Endothelial cell of umbilical vein (primary cell): ENCODE measurements around the gene PPME1. TPM values are rescaled to one million over a fixed set of nuclear protein-coding genes. Genes with fewer than 3 reads are reported as not detected.

Experiments
- BruUV-seq: library from RNA; stranded (reverse); fragments of 400-500 nt; replicated peaks from 2 replicates; lab custom pipeline; 2021; lab: Mats Ljungman, UMichigan
- CTCF ChIA-PET: fragments of 300-600, 350-600 bp; sonication (Branson Sonifier 250); formaldehyde crosslinking; loops from one replicate; lab custom pipeline; 2021; ENCODE audit warnings: antibody characterized with exemption, inconsistent platforms; lab: Charles Lee
- POLR2A ChIA-PET: fragments of 300-600, 350-600 bp; sonication (Branson Sonifier 250); formaldehyde crosslinking; loops from one replicate; lab custom pipeline; 2021; ENCODE audit warnings: antibody characterized with exemption, inconsistent platforms; lab: Charles Lee
- DNase-seq: peaks from one replicate; pipeline ENCODE4 v3.0.0-alpha.2; 2011; ENCODE audit warnings: low read depth, low spot score
- FAIRE-seq: peaks from 2 replicates; lab custom pipeline; 2011; peaks lifted over from hg19 to GRCh38; lab: Jason Lieb, UNC
- H2AFZ ChIP-seq: 2 replicates; pipeline ENCODE4 v1.6.0; 2012; ENCODE audit warnings: low read depth, low read length, control low read depth, inconsistent platforms
- H3K27ac ChIP-seq: 2 replicates; pipeline ENCODE4 v1.5.1; 2011; ENCODE audit warnings: low read depth, mild to moderate bottlenecking, control low read depth, low read length, moderate library complexity; ENCODE audit not compliant: insufficient read depth
- H3K27me3 ChIP-seq, 2 experiments: 2 replicates each; pipeline versions ENCODE4 v1.6.0 to v1.6.1; 2011; ENCODE audit warnings: low read length in 2 of 2, mixed read lengths in 1 of 2; ENCODE audit not compliant: control insufficient read depth in 2 of 2, insufficient read depth in 2 of 2
- H3K36me3 ChIP-seq, 2 experiments: 2 replicates in 1 of 2; 3 replicates in 1 of 2; pipeline ENCODE4 v1.5.1; 2011; ENCODE audit warnings: low read length in 2 of 2, mild to moderate bottlenecking in 1 of 2, moderate library complexity in 1 of 2; ENCODE audit not compliant: control insufficient read depth in 2 of 2, insufficient read depth in 2 of 2; ENCODE audit errors: extremely low read depth in 1 of 2
- H3K4me1 ChIP-seq: 3 replicates; pipeline ENCODE4 v1.5.1; 2011; ENCODE audit warnings: mild to moderate bottlenecking, low read length; ENCODE audit not compliant: control insufficient read depth, insufficient read depth; ENCODE audit errors: extremely low read depth
- H3K4me2 ChIP-seq: 2 replicates; pipeline ENCODE4 v1.6.1; 2011; ENCODE audit warnings: low read length, control low read depth, mixed read lengths; ENCODE audit not compliant: insufficient read depth
- H3K4me3 ChIP-seq, 3 experiments: fragments of 200-600 bp in 1 of 3; sonication (generic), shearing (Covaris generic) in 1 of 3; replicated peaks in 1 of 3; 2 replicates each; pipeline ENCODE4 v1.5.1; 2011 to 2016; ENCODE audit warnings: control low read depth in 3 of 3, low read length in 3 of 3, mild to moderate bottlenecking in 2 of 3, inconsistent platforms in 1 of 3, low read depth in 1 of 3, moderate library complexity in 1 of 3; ENCODE audit not compliant: insufficient read depth in 1 of 3
- H3K79me2 ChIP-seq: 2 replicates; pipeline ENCODE4 v1.6.0; 2012; ENCODE audit warnings: low read length, inconsistent platforms; ENCODE audit not compliant: control insufficient read depth, insufficient read depth
- H3K9ac ChIP-seq: replicated peaks from 2 replicates; pipeline ENCODE3; 2011; ENCODE audit warnings: low read length, control low read depth; ENCODE audit not compliant: insufficient read depth; ENCODE audit errors: extremely low read depth
- H3K9me1 ChIP-seq: replicated peaks from 3 replicates; pipeline ENCODE4 v1.6.0; 2011; ENCODE audit warnings: mild to moderate bottlenecking, low read length; ENCODE audit not compliant: control insufficient read depth, insufficient read depth; ENCODE audit errors: extremely low read depth
- H3K9me3 ChIP-seq: replicated peaks from 2 replicates; pipeline ENCODE4 v1.5.1; 2012; ENCODE audit warnings: low read length, inconsistent platforms; ENCODE audit not compliant: control insufficient read depth, insufficient read depth
- H4K20me1 ChIP-seq: replicated peaks from 2 replicates; pipeline ENCODE3; 2011; ENCODE audit warnings: mild to moderate bottlenecking, low read length; ENCODE audit not compliant: control insufficient read depth, insufficient read depth; ENCODE audit errors: extremely low read depth
- CTCF ChIP-seq, 2 donors: IDR thresholded peaks; 1 replicate in 1 of 2; 2 replicates in 1 of 2; pipeline ENCODE4 v1.5.1; 2011; ENCODE audit warnings: low read length in 2 of 2, mild to moderate bottlenecking in 2 of 2, moderate library complexity in 2 of 2, control low read depth in 1 of 2, inconsistent platforms in 1 of 2, low read depth in 1 of 2; ENCODE audit not compliant: insufficient read depth in 1 of 2; ENCODE audit errors: extremely low read depth in 1 of 2
- EZH2 ChIP-seq: IDR thresholded peaks from 2 replicates; pipeline ENCODE4 v1.6.1; 2012; ENCODE audit warnings: borderline replicate concordance, low read depth, mild to moderate bottlenecking, moderate library complexity, low read length, inconsistent platforms; ENCODE audit not compliant: severe bottlenecking
- FOS ChIP-seq: IDR thresholded peaks from 2 replicates; pipeline ENCODE4 v1.6.1; 2011; ENCODE audit warnings: mild to moderate bottlenecking, low read length, moderate library complexity, borderline replicate concordance; ENCODE audit not compliant: insufficient read depth
- GATA2 ChIP-seq: IDR thresholded peaks from 2 replicates; pipeline ENCODE4 v1.7.0; 2011; ENCODE audit warnings: low read depth, mild to moderate bottlenecking, moderate library complexity, mixed read lengths, low read length; ENCODE audit not compliant: insufficient read length, insufficient read depth
- JUN ChIP-seq: IDR thresholded peaks from 2 replicates; pipeline ENCODE4 v1.6.1; 2011; ENCODE audit warnings: borderline replicate concordance, low read depth; ENCODE audit not compliant: insufficient read length, insufficient read depth
- MYC ChIP-seq: IDR thresholded peaks from one replicate; pipeline ENCODE4 v1.6.1; 2011; ENCODE audit warnings: mild to moderate bottlenecking, low read depth, low read length
- POLR2A ChIP-seq: IDR thresholded peaks from 2 replicates; pipeline ENCODE4 v1.6.1; 2012; ENCODE audit warnings: low read depth, mild to moderate bottlenecking, control low read depth, low read length
- POLR2AphosphoS5 ChIP-seq: IDR thresholded peaks from 2 replicates; pipeline ENCODE4 v1.6.1; 2012; ENCODE audit warnings: low read depth, mild to moderate bottlenecking, control low read depth, low read length, moderate library complexity; ENCODE audit not compliant: insufficient read depth
- dilution Hi-C: fragments of 300-500 bp; cut with MboI; formaldehyde crosslinking; loops from one replicate; pipeline ENCODE4 v1.15.0; 2019; ENCODE audit warnings: low sequenced_read_pairs; ENCODE audit not compliant: extremely low pct_ligation_motif_present
- intact Hi-C: fragments of 100-400 bp; cut with micrococcal nuclease; formaldehyde crosslinking; loops from one replicate; pipeline ENCODE4 v1.10.0; 2022
- polyA plus RNA-seq, 4 experiments: library from polyadenylated mRNA; depleted of rRNA in 3 of 4; stranded (reverse) in 3 of 4; unstranded in 1 of 4; fragments of >200 nt; gene quantifications; 2 replicates each; pipeline versions ENCODE4 v1.2.1 to v1.2.3, GENCODE V29; 2011 to 2012; ENCODE audit warnings: missing spikeins in 1 of 4
- total RNA-seq: library from RNA; stranded (reverse); gene quantifications from 2 replicates; pipeline ENCODE4 v1.2.3, GENCODE V29; 2021
- TF ChIP-seq, protein P1 (sequence below): IDR thresholded peaks from 2 replicates; pipeline ENCODE4 v1.6.1; 2011; ENCODE audit not compliant: insufficient read depth, insufficient read length

The PPME1 gene
- total and polyA plus RNA-seq, 2 donors (not counting 3 experiments of a cell fraction or from before 2014, with no cell fraction given): 37.2 to 49.9 TPM

DNA sequence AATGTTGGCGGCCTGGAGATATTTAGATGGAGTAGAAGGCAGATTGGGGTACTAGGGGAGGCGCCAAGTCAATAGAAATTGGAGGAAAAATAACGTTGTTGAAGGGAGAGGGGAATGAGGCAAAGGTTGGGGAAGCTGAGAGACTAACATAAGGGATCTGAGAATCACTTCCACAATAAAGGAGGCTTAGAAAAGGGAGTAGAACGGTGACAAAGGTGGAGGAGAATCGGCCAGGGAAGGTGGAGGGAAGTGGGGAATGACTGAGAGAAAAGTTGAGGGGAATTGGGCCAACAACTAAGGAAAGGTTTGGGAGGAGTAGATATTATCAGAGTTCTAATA lies 510 bp downstream of the PPME1 start:
- BruUV-seq: no TSS peak
- Histone ChIP-seq H3K4me3 (peak overlapping the region; percentile 44 to 76 (median 67)), H3K9me3 (no peaks in the 10 kb centered on the region), H3K27ac (peak overlapping the region; percentile 54), H3K4me2 (peak overlapping the region; percentile 83), H3K27me3 (no peaks in the 10 kb centered on the region), H3K4me1 (peaks cover 17% of the 10 kb centered on the region), H3K9ac (peak overlapping the region; percentile 69), H3K79me2 (peaks cover 29% of the 10 kb centered on the region), H3K9me1 (no peaks in the 10 kb centered on the region), H2AFZ (peak overlapping the region; percentile 37), H3K36me3 (peaks cover 0 to 3% of the 10 kb centered on the region in 2 experiments), H4K20me1 (no peaks in the 10 kb centered on the region)
- CTCF ChIA-PET: interaction anchor here (1.3 to 2.4 kb wide), 4 partner anchors 24 to 278 kb away, joined by 3 to 11 read pairs (median 5); no protein-coding TSS in a partner anchor
- intact Hi-C loops (loop anchor here (1.0 to 5.0 kb wide), 4 partner anchors 33 to 207 kb away; partner anchors contain the start of gene UCP2), dilution Hi-C loops (no loop called here)
- DNase-seq (no peak), FAIRE-seq (no peak)
- TF ChIP-seq POLR2AphosphoS5: no peak
- TF ChIP-seq MYC: no peak
- no peak for TF ChIP-seq CTCF (IDR thresholded peaks at IDR 0.05; ENCODE audit: extremely low read depth in 1 of 2, insufficient read depth in 1 of 2, low read depth in 1 of 2, low read length in 2 of 2)
- TF ChIP-seq GATA2: no peak
- POLR2A ChIA-PET: no interaction called here

DNA sequence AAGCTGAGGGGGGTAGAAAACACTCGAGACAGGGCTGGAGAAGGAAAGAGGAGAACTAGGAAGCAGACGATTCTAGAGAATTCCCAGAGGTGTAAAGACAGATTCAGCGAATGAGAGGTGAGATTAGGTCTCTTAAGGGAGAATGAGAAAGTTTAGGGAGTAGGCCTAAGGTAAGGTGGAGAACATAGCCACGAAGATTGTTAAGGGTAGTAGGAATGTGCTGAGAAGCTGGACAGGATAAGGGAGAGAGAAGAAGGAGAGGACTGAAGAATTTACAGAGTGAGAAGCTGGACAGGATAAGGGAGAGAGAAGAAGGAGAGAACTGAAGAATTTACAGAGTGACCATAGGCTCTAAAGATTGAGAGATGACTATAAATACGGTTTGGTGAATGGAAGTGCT lies 908 bp downstream of the PPME1 start:
- DNase-seq (peak; percentile 18), FAIRE-seq (no peak)
- POLR2A ChIA-PET: no interaction called here
- dilution Hi-C loops: no loop called here
- Histone ChIP-seq H3K79me2 (peaks cover 29% of the 10 kb centered on the region), H3K4me3 (peak overlapping the region; percentile 44 to 76 (median 67)), H3K9ac (peak overlapping the region; percentile 69), H4K20me1 (no peaks in the 10 kb centered on the region), H3K36me3 (no peaks in the 10 kb centered on the region), H3K27me3 (no peaks in the 10 kb centered on the region), H3K9me1 (no peaks in the 10 kb centered on the region), H3K27ac (peak overlapping the region; percentile 54), H3K4me2 (peak overlapping the region; percentile 83), H3K9me3 (no peaks in the 10 kb centered on the region), H2AFZ (peak overlapping the region; percentile 37), H3K4me1 (peaks cover 17% of the 10 kb centered on the region)
- CTCF ChIA-PET: interaction anchor here (2.4 kb wide), 1 partner anchor 84 kb away, joined by 11 read pairs; no protein-coding TSS in a partner anchor
- TF ChIP-seq EZH2 (no peak), POLR2A (no peak), CTCF (IDR thresholded peaks at IDR 0.05; ENCODE audit: extremely low read depth in 1 of 2, insufficient read depth in 1 of 2, low read depth in 1 of 2, low read length in 2 of 2) (no peak), MYC (no peak), GATA2 (no peak), JUN (no peak), FOS (no peak), POLR2AphosphoS5 (no peak)
- TF ChIP-seq, protein P1, sequence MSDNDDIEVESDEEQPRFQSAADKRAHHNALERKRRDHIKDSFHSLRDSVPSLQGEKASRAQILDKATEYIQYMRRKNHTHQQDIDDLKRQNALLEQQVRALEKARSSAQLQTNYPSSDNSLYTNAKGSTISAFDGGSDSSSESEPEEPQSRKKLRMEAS: no peak
- BruUV-seq: no TSS peak
- intact Hi-C loops: loop anchor here (1.0 to 5.0 kb wide), 4 partner anchors 34 to 208 kb away; partner anchors contain the start of gene UCP2
